Measurements from ENCODE around the gene PARP3.

DNA sequence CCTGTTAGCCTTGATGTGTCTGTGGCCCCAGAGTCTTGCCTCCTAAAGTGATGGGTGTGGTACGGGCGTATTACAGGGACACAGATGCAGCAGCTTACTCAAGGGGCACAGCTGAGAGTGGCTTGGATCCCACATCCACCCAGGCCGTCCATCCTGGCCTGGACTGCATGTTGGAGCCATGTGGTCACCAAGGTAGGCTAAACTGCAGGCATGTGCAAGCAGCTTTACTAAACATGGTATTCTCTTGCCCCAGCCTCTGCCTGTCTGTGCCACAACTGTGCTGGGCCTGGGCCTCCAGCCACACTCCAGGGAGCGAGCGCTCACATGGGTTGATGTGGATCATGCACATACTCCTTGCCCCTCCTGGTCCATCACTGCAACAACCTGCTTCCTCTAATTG lies 7.0 kb downstream of the PARP3 start:
- TF ChIP-seq, protein P1, sequence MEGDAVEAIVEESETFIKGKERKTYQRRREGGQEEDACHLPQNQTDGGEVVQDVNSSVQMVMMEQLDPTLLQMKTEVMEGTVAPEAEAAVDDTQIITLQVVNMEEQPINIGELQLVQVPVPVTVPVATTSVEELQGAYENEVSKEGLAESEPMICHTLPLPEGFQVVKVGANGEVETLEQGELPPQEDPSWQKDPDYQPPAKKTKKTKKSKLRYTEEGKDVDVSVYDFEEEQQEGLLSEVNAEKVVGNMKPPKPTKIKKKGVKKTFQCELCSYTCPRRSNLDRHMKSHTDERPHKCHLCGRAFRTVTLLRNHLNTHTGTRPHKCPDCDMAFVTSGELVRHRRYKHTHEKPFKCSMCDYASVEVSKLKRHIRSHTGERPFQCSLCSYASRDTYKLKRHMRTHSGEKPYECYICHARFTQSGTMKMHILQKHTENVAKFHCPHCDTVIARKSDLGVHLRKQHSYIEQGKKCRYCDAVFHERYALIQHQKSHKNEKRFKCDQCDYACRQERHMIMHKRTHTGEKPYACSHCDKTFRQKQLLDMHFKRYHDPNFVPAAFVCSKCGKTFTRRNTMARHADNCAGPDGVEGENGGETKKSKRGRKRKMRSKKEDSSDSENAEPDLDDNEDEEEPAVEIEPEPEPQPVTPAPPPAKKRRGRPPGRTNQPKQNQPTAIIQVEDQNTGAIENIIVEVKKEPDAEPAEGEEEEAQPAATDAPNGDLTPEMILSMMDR (IDR thresholded peaks at IDR 0.05) = no peak
- no peak for TF ChIP-seq POLR2A (IDR thresholded peaks at IDR 0.05)

All from gastroesophageal sphincter (tissue), 3 donors.